Measurements from ENCODE around the gene NDUFS7. TPM values are rescaled to one million over a fixed set of nuclear protein-coding genes. Genes with fewer than 3 reads are reported as not detected.

NDUFS7 gene
- total RNA-seq, 1 donor from 2014 or later: 15.4 TPM

- no peak for DNase-seq (ENCODE audit: low spot score)
- H3K9me3 ChIP-seq (ENCODE audit: low read depth): no peaks in the 10 kb centered on the region
- H3K9ac ChIP-seq: no peak overlapping the region
- H4K20me1 ChIP-seq (ENCODE audit: low read depth): peaks cover 55% of the 10 kb centered on the region
- no peaks in the 10 kb centered on the region for H3K36me3 ChIP-seq
- no peak overlapping the region for H3K27ac Mint-ChIP-seq
- peaks cover 2% of the 10 kb centered on the region for H3K27me3 Mint-ChIP-seq (ENCODE audit: insufficient read depth, low read depth)
- no peak for TF ChIP-seq EZH2 (IDR thresholded peaks at IDR 0.05)
- TF ChIP-seq CTCF (IDR thresholded peaks at IDR 0.05): no peak
- no peak for TF ChIP-seq EZH2phosphoT487 (IDR thresholded peaks at IDR 0.05)
- H3K79me2 ChIP-seq (ENCODE audit: low read depth): peaks cover 8% of the 10 kb centered on the region
- no peaks in the 10 kb centered on the region for H3K4me1 ChIP-seq
- no peak overlapping the region for H2AFZ ChIP-seq (replicated peaks)
- H3K4me3 Mint-ChIP-seq: no peak overlapping the region
- no peaks in the 10 kb centered on the region for H3K9me3 Mint-ChIP-seq
- no peak overlapping the region for H3K27ac ChIP-seq
- peaks cover 8% of the 10 kb centered on the region for H3K4me1 Mint-ChIP-seq
- peaks cover 10% of the 10 kb centered on the region for H3K36me3 Mint-ChIP-seq
- peaks cover 33% of the 10 kb centered on the region for H3F3A ChIP-seq (ENCODE audit: low read depth)
- H3K27me3 ChIP-seq: no peaks in the 10 kb centered on the region
- H3K4me2 ChIP-seq: no peak overlapping the region
- no peak overlapping the region for H3K4me3 ChIP-seq
Observed at GRCh38 chr19:1434040-1434366, 50.3 kb downstream of the NDUFS7 start.

GRCh38 chr19:1434577-1435060 lies 50.9 kb downstream of the NDUFS7 start:
- TF ChIP-seq CTCF (IDR thresholded peaks at IDR 0.05) (no peak), EZH2phosphoT487 (IDR thresholded peaks at IDR 0.05) (no peak), EZH2 (IDR thresholded peaks at IDR 0.05) (no peak)
- Histone ChIP-seq H3K9ac (no peak overlapping the region), H4K20me1 (ENCODE audit: low read depth) (peaks cover 55% of the 10 kb centered on the region), H2AFZ (replicated peaks) (no peak overlapping the region), H3K36me3 (no peaks in the 10 kb centered on the region), H3K4me3 (no peak overlapping the region), H3K4me2 (no peak overlapping the region), H3K9me3 (ENCODE audit: low read depth) (no peaks in the 10 kb centered on the region), H3K27ac (no peak overlapping the region), H3F3A (ENCODE audit: low read depth) (peaks cover 39% of the 10 kb centered on the region), H3K79me2 (ENCODE audit: low read depth) (peaks cover 14% of the 10 kb centered on the region), H3K4me1 (peaks cover 4% of the 10 kb centered on the region), H3K27me3 (no peaks in the 10 kb centered on the region)
- Mint-ChIP-seq H3K9me3 (no peaks in the 10 kb centered on the region), H3K36me3 (peaks cover 13% of the 10 kb centered on the region), H3K4me1 (peaks cover 10% of the 10 kb centered on the region), H3K27me3 (ENCODE audit: insufficient read depth, low read depth) (peaks cover 5% of the 10 kb centered on the region), H3K4me3 (no peak overlapping the region), H3K27ac (no peak overlapping the region)
- DNase-seq (ENCODE audit: low spot score): no peak

GRCh38 chr19:1435378-1435989 lies 51.8 kb downstream of the NDUFS7 start:
- peaks cover 16% of the 10 kb centered on the region for H3K4me1 Mint-ChIP-seq

More at GRCh38 chr19:1435378-1435989, 51.8 kb downstream of the NDUFS7 start:
- TF ChIP-seq EZH2phosphoT487 (IDR thresholded peaks at IDR 0.05) (no peak), EZH2 (IDR thresholded peaks at IDR 0.05) (no peak), CTCF (IDR thresholded peaks at IDR 0.05) (no peak)
- H3K4me1 ChIP-seq: peaks cover 7% of the 10 kb centered on the region
- H3K9ac ChIP-seq: no peak overlapping the region
- no peak overlapping the region for H3K4me2 ChIP-seq
- H3K79me2 ChIP-seq (ENCODE audit: low read depth): peaks cover 23% of the 10 kb centered on the region
- H3K9me3 ChIP-seq (ENCODE audit: low read depth): no peaks in the 10 kb centered on the region
- H3F3A ChIP-seq (ENCODE audit: low read depth): peaks cover 48% of the 10 kb centered on the region
- H3K36me3 ChIP-seq: no peaks in the 10 kb centered on the region
- H3K4me3 Mint-ChIP-seq: no peak overlapping the region
- H3K27me3 Mint-ChIP-seq (ENCODE audit: insufficient read depth, low read depth): peaks cover 6% of the 10 kb centered on the region
- no peak for DNase-seq (ENCODE audit: low spot score)
- H3K9me3 Mint-ChIP-seq: no peaks in the 10 kb centered on the region
- H3K4me3 ChIP-seq: no peak overlapping the region
- peak overlapping the region; percentile 60 for H3K27ac Mint-ChIP-seq
- peaks cover 18% of the 10 kb centered on the region for H3K36me3 Mint-ChIP-seq
- H4K20me1 ChIP-seq (ENCODE audit: low read depth): peaks cover 60% of the 10 kb centered on the region
- H2AFZ ChIP-seq (replicated peaks): no peak overlapping the region
- no peak overlapping the region for H3K27ac ChIP-seq
- no peaks in the 10 kb centered on the region for H3K27me3 ChIP-seq

Data from neural progenitor cell (in vitro differentiated cells).